Kidney epithelial cell (primary cell): ENCODE measurements around the gene TBC1D22B. TPM values are rescaled to one million over a fixed set of nuclear protein-coding genes. Genes with fewer than 3 reads are reported as not detected.
A peak's percentile ranks its signal among the peaks of the same experiment; 100 is the strongest.

ENCODE experiments used
- DNase-seq: peaks from one replicate; pipeline ENCODE4 v3.0.0-alpha.2; 2010; ENCODE audit warnings: low read depth
- H3K27me3 ChIP-seq: 2 replicates; pipeline ENCODE4 v1.6.0; 2011; ENCODE audit warnings: low read length; ENCODE audit not compliant: control insufficient read depth, insufficient read depth
- H3K36me3 ChIP-seq: 2 replicates; pipeline ENCODE4 v1.5.1; 2011; ENCODE audit warnings: low read length; ENCODE audit not compliant: control insufficient read depth, insufficient read depth
- H3K4me3 ChIP-seq: 2 replicates; pipeline ENCODE4 v1.5.1; 2011; ENCODE audit warnings: low read depth, mild to moderate bottlenecking, control low read depth, low read length
- CTCF ChIP-seq: IDR thresholded peaks from 2 replicates; pipeline ENCODE4 v1.5.1; 2011; ENCODE audit warnings: mild to moderate bottlenecking, moderate library complexity, low read length, control low read depth, inconsistent platforms; ENCODE audit not compliant: insufficient read depth, poor library complexity, severe bottlenecking
- total RNA-seq: library from RNA; depleted of rRNA; stranded (reverse); fragments of >200 nt; gene quantifications from 2 replicates; pipeline ENCODE4 v1.2.3, GENCODE V29; 2015

TBC1D22B gene
- total RNA-seq, 1 donor from 2014 or later, result 12.7 TPM

GRCh38 chr6:37357860-37358259 is 100.3 kb downstream of the TBC1D22B start:
- Histone ChIP-seq H3K27me3 (no peaks in the 10 kb centered on the region), H3K4me3 (no peak overlapping the region), H3K36me3 (peaks cover 2% of the 10 kb centered on the region)
- no peak for TF ChIP-seq CTCF
- DNase-seq, result no peak

- Histone ChIP-seq H3K27me3 (no peaks in the 10 kb centered on the region), H3K36me3 (peaks cover 2% of the 10 kb centered on the region)
- TF ChIP-seq CTCF, result no peak
Observed at GRCh38 chr6:37359039-37359438, 101.5 kb downstream of the TBC1D22B start.

DNA sequence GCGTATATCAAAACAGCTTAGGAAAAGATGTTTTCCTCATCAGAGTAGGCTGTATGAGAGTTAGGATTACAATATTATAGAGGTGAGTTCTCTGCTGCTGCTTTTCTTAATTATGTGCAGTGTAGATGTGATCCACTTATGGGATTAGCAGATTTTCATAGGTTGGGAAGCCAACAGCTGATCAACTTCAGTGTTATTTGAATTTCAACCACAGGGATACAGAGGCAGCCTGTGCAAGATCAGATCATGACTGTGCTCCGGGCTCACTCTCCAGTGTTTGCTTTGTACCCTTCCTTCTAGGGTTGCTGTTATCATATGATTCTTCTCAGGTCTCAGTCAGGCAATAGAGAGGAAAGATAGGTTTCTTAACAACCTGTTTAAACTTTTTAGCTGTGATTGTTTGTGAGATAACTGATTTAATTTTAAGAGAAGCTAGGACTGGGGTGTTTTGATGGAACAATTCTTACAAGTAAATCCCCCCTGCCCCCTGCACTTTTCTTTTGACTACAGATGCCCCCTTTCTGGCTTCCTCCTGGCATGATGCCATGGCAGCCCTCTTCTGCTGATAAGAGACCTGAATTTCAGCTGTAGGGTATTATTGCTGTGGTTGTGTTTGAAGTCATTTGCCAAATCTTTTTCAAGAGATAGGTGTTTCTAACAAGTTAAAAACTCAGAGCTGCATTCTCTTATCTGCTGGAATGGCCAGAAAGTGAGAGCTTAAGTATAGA is 104.7 kb downstream of the TBC1D22B start:
- no peak overlapping the region for H3K4me3 ChIP-seq
- H3K27me3 ChIP-seq, result no peaks in the 10 kb centered on the region
- TF ChIP-seq CTCF, result no peak
- DNase-seq, result no peak
- H3K36me3 ChIP-seq, result peaks cover 2% of the 10 kb centered on the region

More at GRCh38 chr6:37359039-37359438, 101.5 kb downstream of the TBC1D22B start:
- DNase-seq, result no peak
- no peak overlapping the region for H3K4me3 ChIP-seq

- Histone ChIP-seq H3K36me3 (peaks cover 2% of the 10 kb centered on the region), H3K4me3 (no peak overlapping the region), H3K27me3 (no peaks in the 10 kb centered on the region)
- no peak for DNase-seq
- TF ChIP-seq CTCF, result peak; percentile 11
Observed at GRCh38 chr6:37365791-37366190, 108.2 kb downstream of the TBC1D22B start.

GRCh38 chr6:37366910-37367309 is 109.3 kb downstream of the TBC1D22B start:
- DNase-seq, result no peak
- TF ChIP-seq CTCF, result no peak
- Histone ChIP-seq H3K27me3 (no peaks in the 10 kb centered on the region), H3K36me3 (no peaks in the 10 kb centered on the region), H3K4me3 (no peak overlapping the region)

- Histone ChIP-seq H3K36me3 (no peaks in the 10 kb centered on the region), H3K27me3 (no peaks in the 10 kb centered on the region), H3K4me3 (no peak overlapping the region)
- TF ChIP-seq CTCF, result no peak
- no peak for DNase-seq
Observed at GRCh38 chr6:37368961-37369320, 111.4 kb downstream of the TBC1D22B start.
